AG09319 (cell line): ENCODE results near the gene KRT35.
"Not testable (repeated sequence)": the region's sequence is repeated elsewhere in the genome, so short reads cannot be mapped to it uniquely, and the experiment has no call there.

Experiments
- DNase-seq: peaks from one replicate; pipeline ENCODE4 v3.0.0-alpha.2; 2010; ENCODE audit warnings: low read depth; ENCODE audit errors: extremely low read depth
- TF ChIP-seq, protein P1 (sequence below): IDR thresholded peaks from 2 replicates; pipeline ENCODE4 v1.5.1; 2011; ENCODE audit warnings: low read depth, mild to moderate bottlenecking, inconsistent platforms, low read length, moderate library complexity

Gene KRT35

DNA sequence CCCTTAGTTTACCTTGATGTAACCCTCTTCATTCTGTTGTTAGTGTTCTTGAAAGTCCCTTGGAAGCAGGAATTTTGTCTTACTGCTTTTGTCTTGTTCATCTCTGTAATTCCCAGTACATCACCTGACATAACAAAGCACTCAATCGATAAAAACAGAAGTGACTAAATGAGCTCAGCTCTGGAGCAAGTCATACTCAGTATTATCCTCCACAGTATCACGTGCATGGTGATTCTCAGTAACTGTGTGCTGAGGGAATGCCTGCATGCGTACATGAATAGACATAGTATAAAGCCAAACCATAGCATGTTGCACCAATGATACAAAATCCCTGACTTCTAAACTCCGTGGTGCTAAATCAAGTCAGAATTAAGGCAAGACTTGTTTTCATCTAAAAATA is 47.4 kb downstream of the KRT35 start:
- DNase-seq, result no peak
- TF ChIP-seq, protein P1, sequence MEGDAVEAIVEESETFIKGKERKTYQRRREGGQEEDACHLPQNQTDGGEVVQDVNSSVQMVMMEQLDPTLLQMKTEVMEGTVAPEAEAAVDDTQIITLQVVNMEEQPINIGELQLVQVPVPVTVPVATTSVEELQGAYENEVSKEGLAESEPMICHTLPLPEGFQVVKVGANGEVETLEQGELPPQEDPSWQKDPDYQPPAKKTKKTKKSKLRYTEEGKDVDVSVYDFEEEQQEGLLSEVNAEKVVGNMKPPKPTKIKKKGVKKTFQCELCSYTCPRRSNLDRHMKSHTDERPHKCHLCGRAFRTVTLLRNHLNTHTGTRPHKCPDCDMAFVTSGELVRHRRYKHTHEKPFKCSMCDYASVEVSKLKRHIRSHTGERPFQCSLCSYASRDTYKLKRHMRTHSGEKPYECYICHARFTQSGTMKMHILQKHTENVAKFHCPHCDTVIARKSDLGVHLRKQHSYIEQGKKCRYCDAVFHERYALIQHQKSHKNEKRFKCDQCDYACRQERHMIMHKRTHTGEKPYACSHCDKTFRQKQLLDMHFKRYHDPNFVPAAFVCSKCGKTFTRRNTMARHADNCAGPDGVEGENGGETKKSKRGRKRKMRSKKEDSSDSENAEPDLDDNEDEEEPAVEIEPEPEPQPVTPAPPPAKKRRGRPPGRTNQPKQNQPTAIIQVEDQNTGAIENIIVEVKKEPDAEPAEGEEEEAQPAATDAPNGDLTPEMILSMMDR, result no peak

DNA sequence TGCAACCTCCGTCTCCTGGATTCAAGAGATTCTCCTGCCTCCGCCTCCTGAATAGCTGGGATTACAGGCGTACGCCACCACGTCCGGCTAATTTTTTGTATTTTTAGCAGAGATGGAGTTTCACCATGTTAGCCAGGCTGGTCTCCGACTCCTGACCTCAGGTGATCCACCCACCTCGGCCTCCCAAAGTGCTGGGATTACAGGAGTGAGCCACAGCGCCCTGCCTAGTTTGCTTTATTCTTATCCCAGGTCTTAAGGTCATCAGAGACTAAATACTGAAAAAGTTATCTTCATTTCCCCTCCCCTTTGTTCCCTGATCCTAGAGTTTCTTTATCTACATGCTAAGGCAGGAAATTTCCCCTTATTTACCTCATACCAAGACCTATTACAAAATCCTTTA is 50.6 kb downstream of the KRT35 start:
- not testable (repeated sequence) for DNase-seq

DNA sequence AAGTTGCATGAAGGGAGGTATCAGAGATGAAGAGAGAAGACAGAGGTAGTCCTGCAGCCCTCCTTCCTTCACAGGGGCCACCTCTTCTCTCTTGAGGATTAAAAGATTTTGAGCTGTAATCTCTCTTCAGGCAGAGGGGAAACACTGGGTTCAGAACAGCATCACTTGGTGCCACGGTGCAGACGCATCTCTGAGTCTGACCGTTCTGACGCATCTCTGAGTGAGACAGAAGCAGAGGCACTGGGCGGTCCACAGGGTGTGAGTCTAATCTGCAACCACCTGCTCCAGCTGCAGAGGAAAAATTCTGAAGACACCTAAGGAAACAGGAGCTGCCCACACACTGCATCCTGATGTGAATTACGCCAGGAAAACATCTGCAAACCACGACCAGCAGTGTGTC is 51.3 kb downstream of the KRT35 start:
- TF ChIP-seq, protein P1, result no peak
- DNase-seq, result no peak

DNA sequence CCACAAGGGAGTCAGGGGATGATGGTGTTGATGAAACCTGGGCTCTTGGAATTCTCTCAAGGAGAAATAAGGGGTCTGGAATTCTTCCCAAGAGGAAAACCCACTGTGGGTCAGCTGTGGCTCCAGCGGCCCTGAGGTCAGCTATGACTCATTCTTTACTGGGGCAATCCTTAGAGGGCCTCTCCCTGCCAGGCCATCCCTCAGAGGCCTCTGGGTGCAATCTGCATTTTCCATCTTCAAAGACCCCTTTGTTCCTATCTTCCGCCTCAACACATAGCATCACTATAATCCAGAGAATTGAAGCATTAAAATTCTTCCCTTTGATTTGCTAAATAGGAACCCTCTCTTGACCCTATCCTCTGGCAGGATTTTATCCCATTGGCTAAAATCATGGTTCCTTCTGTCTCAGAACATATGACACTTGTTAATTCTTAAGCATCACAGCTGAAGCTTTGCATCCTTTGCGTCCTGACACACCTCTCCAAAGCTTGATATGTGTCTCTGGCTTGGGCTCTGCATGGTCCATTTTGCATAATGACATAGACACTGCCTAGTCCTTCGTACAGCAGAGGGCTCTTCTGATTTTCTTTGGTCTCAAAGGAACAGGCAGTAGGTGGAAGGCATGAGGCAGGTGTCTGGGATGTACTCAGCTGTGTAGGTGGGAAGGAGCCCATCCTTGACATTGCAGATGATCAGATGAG is 52.2 kb downstream of the KRT35 start:
- DNase-seq, result no peak
- TF ChIP-seq, protein P1, result no peak
